Stimulated activated naive B cell treated with anti-CD40 and anti-IgM and Interleukin-4, amounts not matched to agents 10 μg/mL and 1 μg/mL and 100 μg/mL, for 72 hours (primary cell): Measurements from ENCODE around the gene CRYGS.
"Not testable (repeated sequence)": the region's sequence is repeated elsewhere in the genome, so short reads cannot be mapped to it uniquely, and the experiment has no call there.

Source experiments
- ATAC-seq, 2 donors: fragments of 150-1000 bp; cut with Tn5 transposase; replicated peaks; 2 replicates each; pipeline ENCODE4 v1.10.0; 2021; ENCODE audit warnings: moderate library complexity in 1 of 2
- DNase-seq: peaks from one replicate; pipeline ENCODE4 v3.0.0; 2021
- H3K27ac Mint-ChIP-seq: one replicate; pipeline ENCODE4 v1.8.0; 2022; ENCODE audit warnings: mild to moderate bottlenecking, mixed read lengths
- H3K27me3 Mint-ChIP-seq, 2 donors: one replicate each; pipeline ENCODE4 v1.8.0; 2022; ENCODE audit warnings: mixed read lengths in 2 of 2
- H3K36me3 Mint-ChIP-seq, 2 donors: one replicate each; pipeline ENCODE4 v1.8.0; 2022; ENCODE audit warnings: mixed read lengths in 2 of 2, mild to moderate bottlenecking in 1 of 2
- H3K4me1 Mint-ChIP-seq, 2 donors: one replicate each; pipeline ENCODE4 v1.8.0; 2022; ENCODE audit warnings: mixed read lengths in 2 of 2, mild to moderate bottlenecking in 1 of 2
- H3K4me3 Mint-ChIP-seq, 2 donors: one replicate each; pipeline ENCODE4 v1.8.0; 2022; ENCODE audit warnings: mild to moderate bottlenecking in 2 of 2, mixed read lengths in 2 of 2, moderate library complexity in 1 of 2
- H3K9me3 Mint-ChIP-seq, 2 donors: one replicate each; pipeline ENCODE4 v1.8.0; 2022; ENCODE audit warnings: mixed read lengths in 2 of 2, mild to moderate bottlenecking in 1 of 2

The CRYGS gene

DNA sequence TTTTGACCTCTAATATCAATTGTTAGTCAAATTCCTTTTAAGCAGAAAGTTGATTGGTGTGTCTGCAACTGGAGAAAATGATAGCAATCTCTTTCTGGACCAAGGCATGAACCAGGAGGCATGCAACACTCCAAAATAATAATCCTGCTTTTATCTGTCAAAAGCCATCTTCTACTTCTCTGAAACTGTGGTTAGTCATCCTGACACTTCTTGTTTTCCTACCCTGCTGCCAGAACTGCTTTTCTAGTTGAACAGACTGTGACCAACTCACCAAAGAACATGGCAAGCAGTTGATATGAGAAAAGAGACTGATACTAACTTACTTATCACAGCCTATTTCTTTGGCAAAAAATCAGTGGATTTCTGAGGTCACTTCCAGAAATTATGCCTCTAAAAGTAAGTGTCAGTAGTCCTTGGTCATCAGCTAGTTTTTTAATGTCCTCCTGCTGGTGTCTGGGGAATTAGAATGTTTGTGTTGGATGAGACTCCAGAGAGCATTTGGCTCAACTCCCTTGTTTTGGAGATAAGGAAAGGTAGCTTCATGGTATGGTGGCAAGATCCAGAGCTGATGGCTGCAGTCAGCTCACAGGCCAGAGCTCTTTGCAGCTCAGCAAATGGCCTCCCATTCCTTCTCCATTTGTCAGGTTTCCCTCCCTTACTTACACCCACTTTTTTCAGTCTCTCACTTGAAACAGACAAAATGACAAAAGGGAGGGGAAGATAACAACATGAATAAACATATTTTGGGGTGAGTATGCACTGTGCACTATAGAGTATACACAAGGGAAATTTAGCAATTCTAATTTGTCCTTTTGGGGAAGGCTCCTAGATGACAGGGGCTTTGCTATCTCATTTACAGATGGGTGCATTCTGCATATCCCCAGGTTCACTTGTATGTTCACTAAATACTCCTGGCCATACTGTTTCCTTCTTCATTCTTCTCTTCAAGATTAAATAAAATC, 7.0 kb downstream of the CRYGS start:
- no peaks in the 10 kb centered on the region for H3K27me3 Mint-ChIP-seq
- ATAC-seq, result no peak

DNA sequence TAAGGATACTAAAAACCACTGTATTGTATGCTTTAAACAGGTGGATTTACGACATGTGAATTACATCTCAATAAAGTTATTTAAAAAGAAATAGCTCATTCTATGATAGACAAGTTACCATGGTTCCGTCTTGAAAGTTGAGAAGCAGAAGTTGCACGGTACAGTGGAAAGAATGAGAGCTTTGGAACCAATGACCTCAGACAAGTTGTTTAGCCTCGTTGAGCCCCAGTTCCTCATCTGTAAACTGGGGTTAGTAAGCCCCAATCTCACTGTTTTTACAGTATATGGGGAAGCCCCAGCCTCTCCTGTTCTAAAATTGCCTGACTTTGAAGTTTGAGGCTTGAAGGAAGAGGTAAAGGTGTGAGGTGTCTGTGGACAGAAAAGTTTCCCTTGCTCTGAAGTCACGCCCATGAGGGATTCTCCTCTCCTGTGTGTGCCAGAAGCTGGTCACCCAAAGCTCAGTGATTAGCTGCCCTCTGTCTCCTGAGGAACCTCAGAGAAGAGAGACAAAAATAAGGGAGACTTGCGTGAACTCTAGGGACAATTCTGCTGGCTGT, 10.0 kb downstream of the CRYGS start:
- Mint-ChIP-seq H3K27me3 (no peaks in the 10 kb centered on the region), H3K9me3 (peaks cover 0 to 3% of the 10 kb centered on the region in 2 donors), H3K4me3 (peak overlapping the region; percentile 67 to 75), H3K4me1 (peaks cover 54 to 94% of the 10 kb centered on the region in 2 donors), H3K27ac (peak overlapping the region; percentile 99), H3K36me3 (peaks cover 6 to 14% of the 10 kb centered on the region in 2 donors)
- ATAC-seq (peak; percentile 88 to 93), DNase-seq (peak; percentile 82)

More for the DNA sequence above, 7.0 kb downstream of the CRYGS start:
- Mint-ChIP-seq H3K27ac (peak overlapping the region; percentile 52), H3K4me3 (peak overlapping the region; percentile 0 to 42), H3K9me3 (no peaks in the 10 kb centered on the region), H3K36me3 (peaks cover 9 to 15% of the 10 kb centered on the region in 2 donors), H3K4me1 (peaks cover 55 to 88% of the 10 kb centered on the region in 2 donors)
- no peak for DNase-seq

DNA sequence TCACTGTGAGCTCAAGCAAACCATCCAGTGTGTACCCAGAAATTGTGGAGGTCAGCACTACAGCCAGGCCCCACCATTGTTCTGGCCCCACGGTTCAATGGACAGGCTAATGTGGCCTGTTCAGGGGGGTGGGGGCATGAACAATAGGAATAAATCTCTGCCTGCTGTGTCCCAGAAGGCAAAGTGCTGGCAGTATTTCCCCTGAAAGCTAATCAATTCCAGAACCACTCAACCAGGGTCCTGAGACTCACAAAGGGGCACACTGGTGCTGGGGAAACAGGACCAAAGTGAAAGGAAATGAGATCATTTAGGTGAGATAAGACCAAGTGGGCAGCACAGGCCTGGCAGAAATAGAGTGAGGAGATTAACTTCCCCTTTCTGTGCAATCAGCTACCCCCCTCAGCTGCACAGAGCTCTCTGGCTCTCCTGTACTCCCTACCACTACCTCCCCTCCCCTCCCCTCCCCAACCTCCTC, 11.5 kb downstream of the CRYGS start:
- Mint-ChIP-seq H3K4me3 (peak overlapping the region; percentile 30 to 68), H3K9me3 (peaks cover 5 to 6% of the 10 kb centered on the region in 2 donors), H3K27me3 (peaks cover 0 to 6% of the 10 kb centered on the region in 2 donors), H3K36me3 (peaks cover 7 to 20% of the 10 kb centered on the region in 2 donors), H3K27ac (peak overlapping the region; percentile 99), H3K4me1 (peaks cover 57 to 91% of the 10 kb centered on the region in 2 donors)
- DNase-seq (peak; percentile 56), ATAC-seq (peak; percentile 68 to 74)

DNA sequence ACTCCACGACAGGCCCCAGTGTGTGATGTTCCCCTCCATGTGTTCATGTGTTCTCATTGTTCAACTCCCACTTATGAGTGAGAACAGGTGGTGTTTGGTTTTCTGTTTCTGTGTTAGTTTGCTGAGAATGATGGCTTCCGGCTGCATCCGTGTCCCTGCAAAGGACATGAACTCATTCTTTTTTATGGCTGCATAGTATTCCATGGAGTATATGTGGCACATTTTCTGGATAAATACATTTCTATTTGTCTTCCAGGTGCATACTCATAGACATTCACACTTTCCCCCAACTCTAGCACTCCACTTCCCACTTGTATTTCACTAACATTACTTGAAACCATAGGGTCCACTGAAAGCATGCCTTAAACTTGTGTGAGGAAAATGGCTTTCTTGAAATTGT, 12.5 kb downstream of the CRYGS start:
- not testable (repeated sequence) for H3K4me3 Mint-ChIP-seq, H3K27me3 Mint-ChIP-seq

DNA sequence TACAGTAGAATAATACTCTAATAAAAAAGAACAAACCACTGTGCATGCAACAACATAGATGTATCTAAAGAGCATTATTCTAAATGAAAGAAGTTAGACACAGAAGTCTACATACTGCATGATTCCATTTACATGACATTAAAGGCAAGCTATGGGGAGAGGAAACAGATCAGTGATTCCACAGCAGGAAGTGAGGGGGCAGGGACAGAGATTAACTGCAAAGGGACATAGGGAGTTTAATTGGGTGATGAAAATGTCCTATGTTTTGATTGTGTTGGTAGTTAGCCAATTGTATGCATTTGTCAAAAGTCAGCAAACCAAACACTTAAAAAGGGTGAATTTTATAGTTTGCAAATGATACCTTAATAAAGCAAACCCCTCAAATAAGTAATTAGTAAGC, 13.8 kb downstream of the CRYGS start:
- H3K36me3 Mint-ChIP-seq, result peaks cover 10 to 18% of the 10 kb centered on the region in 2 donors
- no peak overlapping the region for H3K27ac Mint-ChIP-seq
- peaks cover 0 to 13% of the 10 kb centered on the region in 2 donors for H3K27me3 Mint-ChIP-seq
- H3K4me1 Mint-ChIP-seq, result peaks cover 59 to 89% of the 10 kb centered on the region in 2 donors
- DNase-seq (no peak), ATAC-seq (no peak)
- peaks cover 5 to 6% of the 10 kb centered on the region in 2 donors for H3K9me3 Mint-ChIP-seq
- H3K4me3 Mint-ChIP-seq, result no peak overlapping the region

More for the DNA sequence above, 12.5 kb downstream of the CRYGS start:
- not testable (repeated sequence) for ATAC-seq, DNase-seq, H3K9me3 Mint-ChIP-seq
- H3K4me1 Mint-ChIP-seq, result peaks cover 56 to 91% of the 10 kb centered on the region in 2 donors
- peak overlapping the region; percentile 60 for H3K27ac Mint-ChIP-seq
- peaks cover 7 to 18% of the 10 kb centered on the region in 2 donors for H3K36me3 Mint-ChIP-seq

DNA sequence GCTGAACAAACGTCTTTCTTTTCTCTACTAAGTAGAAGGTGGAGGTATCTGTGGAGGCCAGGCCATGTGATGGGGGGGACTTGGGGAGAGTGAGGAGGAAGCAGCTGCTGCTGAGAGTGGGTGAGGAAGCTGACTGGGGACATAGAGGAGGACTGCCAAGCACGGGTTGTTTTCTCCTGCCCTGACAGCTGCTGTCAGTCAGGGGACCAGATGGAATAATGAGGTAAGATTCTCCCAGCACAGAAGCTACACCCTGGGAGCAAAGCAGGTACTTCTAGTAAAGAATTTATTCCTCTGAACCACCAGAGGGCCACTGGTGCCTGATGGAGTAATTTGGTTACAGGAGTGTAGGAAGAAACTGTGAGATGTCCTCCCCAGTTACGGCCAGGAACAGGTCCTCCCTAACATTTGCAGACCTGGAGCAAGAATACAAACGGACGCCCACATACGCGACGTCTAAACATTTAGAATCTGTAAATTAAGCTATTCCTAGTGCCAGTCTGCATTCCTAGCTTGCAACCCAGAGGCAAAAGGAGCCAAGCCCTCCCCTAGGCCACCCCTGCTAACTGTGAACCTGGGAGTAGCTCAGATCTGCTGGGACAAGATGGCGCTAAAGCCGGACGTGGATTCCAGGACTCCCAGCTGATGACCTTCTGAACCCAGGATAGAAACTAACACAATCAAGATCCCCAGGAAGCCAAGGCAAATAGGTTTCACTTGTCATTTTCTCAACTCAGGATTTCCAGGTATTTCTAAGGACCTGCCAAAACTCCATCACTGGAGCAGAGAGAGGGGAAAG, 14.8 kb downstream of the CRYGS start:
- DNase-seq, result no peak
- Mint-ChIP-seq H3K36me3 (peaks cover 10 to 18% of the 10 kb centered on the region in 2 donors), H3K27ac (peak overlapping the region; percentile 28), H3K4me3 (no peak overlapping the region), H3K9me3 (peaks cover 5 to 6% of the 10 kb centered on the region in 2 donors), H3K4me1 (peaks cover 51 to 83% of the 10 kb centered on the region in 2 donors), H3K27me3 (peaks cover 0 to 13% of the 10 kb centered on the region in 2 donors)
- ATAC-seq, result no peak

DNA sequence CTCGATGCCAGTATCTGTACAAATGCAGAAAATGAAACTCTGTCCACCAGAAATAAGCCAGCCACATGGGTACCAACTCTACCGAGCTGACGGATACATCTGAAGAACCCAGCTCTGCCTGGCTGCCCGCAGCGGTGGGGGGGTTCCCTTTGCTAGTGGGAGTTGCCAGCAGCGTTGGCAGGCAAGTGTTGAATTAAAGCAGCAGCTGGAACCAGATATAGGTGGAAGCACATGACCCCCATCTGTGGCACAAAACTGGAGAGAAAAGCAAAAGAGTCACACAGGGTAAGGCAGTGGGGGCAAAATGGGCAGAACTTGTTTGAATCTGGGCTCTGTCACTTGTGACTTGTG, 17.9 kb downstream of the CRYGS start:
- Mint-ChIP-seq H3K9me3 (peaks cover 5% of the 10 kb centered on the region in 2 donors), H3K4me1 (peaks cover 48 to 67% of the 10 kb centered on the region in 2 donors), H3K36me3 (peaks cover 7 to 14% of the 10 kb centered on the region in 2 donors), H3K27me3 (peaks cover 4 to 19% of the 10 kb centered on the region in 2 donors), H3K27ac (peak overlapping the region; percentile 32), H3K4me3 (peak overlapping the region; percentile 15 to 23)
- ATAC-seq (peak; percentile 79), DNase-seq (peak; percentile 70)

- DNase-seq, result no peak
- peaks cover 7 to 14% of the 10 kb centered on the region in 2 donors for H3K36me3 Mint-ChIP-seq
These were observed 18.6 kb downstream of the CRYGS start for GRCh38 chr3:186525369-186526255.

DNA sequence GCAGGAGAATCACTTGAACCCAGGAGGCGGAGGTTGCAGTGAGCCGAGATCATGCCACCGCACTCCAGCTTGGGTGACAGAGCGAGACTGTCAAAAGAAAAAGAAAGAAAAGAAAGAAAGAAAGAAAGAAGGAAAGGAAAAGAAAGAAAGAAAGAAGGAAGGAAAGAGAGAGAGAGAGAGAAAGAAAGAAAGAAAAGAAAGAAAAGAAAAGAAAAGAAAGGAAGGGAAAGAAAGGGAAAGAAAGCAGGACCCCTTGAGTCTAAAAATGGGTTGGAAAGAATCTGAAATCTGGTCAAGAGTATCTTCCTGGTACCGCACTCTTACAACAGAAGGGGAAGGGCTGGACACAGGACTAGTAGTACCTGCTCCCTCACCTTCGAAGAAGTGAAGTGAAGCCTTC, 19.6 kb downstream of the CRYGS start:
- Mint-ChIP-seq H3K27me3 (peaks cover 4 to 19% of the 10 kb centered on the region in 2 donors), H3K36me3 (peaks cover 7 to 14% of the 10 kb centered on the region in 2 donors), H3K27ac (no peak overlapping the region), H3K4me1 (peaks cover 51 to 69% of the 10 kb centered on the region in 2 donors), H3K4me3 (no peak overlapping the region), H3K9me3 (peaks cover 5% of the 10 kb centered on the region in 2 donors)
- no peak for ATAC-seq
- DNase-seq, result no peak

More at GRCh38 chr3:186525369-186526255, 18.6 kb downstream of the CRYGS start:
- Mint-ChIP-seq H3K4me3 (peak overlapping the region in 1 of 2 donors; percentile 23), H3K27ac (peak overlapping the region; percentile 32), H3K4me1 (peaks cover 52 to 67% of the 10 kb centered on the region in 2 donors), H3K27me3 (peaks cover 4 to 19% of the 10 kb centered on the region in 2 donors), H3K9me3 (peaks cover 5% of the 10 kb centered on the region in 2 donors)
- ATAC-seq, result peak; percentile 14 to 26

DNA sequence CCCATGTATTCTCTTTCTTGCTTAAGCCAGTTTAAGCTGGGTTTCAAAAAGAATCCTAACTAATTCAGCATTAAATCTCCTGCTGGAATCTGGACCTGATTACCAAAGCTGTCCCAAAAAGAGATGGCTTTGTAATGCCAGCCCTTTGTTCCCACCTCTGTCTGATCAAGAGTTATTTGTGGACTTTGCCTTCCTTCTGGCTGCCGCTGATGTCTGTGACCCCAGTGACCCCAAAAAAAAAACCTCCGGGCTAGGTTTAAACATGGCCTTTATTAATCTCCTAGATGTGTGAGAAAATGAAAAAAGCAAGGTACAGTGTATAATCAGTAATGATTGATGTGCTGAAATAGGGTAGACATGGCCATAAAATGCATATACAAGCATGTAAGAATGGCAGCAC, 20.7 kb downstream of the CRYGS start:
- Mint-ChIP-seq H3K36me3 (peaks cover 7% of the 10 kb centered on the region in 2 donors), H3K27ac (peak overlapping the region; percentile 48), H3K4me1 (peaks cover 51 to 70% of the 10 kb centered on the region in 2 donors), H3K27me3 (peaks cover 4 to 19% of the 10 kb centered on the region in 2 donors), H3K9me3 (peaks cover 5% of the 10 kb centered on the region in 2 donors), H3K4me3 (no peak overlapping the region)
- DNase-seq, result no peak
- no peak for ATAC-seq

DNA sequence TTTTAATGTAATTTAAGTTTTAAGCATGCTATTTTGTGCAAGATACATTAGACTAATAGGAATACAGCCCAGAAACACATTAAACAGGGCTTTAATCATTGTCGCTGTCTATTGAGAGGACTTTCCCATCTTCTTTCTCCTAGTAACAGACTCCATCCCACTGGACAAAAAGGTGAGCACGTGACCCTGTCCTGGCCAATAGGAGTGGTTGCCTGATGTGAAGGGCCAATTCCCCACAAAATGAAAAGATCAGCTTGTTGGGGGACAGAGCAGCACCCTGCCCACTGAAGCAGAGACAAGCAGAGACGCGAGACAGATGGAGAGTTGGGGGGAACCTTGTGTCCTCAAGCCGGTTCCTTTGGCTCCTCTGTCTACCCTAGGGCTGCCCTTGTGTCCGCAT, 21.2 kb downstream of the CRYGS start:
- no peak for DNase-seq
- no peak for ATAC-seq
- peaks cover 4 to 7% of the 10 kb centered on the region in 2 donors for H3K36me3 Mint-ChIP-seq
- peaks cover 4 to 18% of the 10 kb centered on the region in 2 donors for H3K27me3 Mint-ChIP-seq
- H3K4me1 Mint-ChIP-seq, result peaks cover 51 to 73% of the 10 kb centered on the region in 2 donors
- H3K4me3 Mint-ChIP-seq, result no peak overlapping the region
- H3K9me3 Mint-ChIP-seq, result peaks cover 4 to 5% of the 10 kb centered on the region in 2 donors
- peak overlapping the region; percentile 65 for H3K27ac Mint-ChIP-seq

DNA sequence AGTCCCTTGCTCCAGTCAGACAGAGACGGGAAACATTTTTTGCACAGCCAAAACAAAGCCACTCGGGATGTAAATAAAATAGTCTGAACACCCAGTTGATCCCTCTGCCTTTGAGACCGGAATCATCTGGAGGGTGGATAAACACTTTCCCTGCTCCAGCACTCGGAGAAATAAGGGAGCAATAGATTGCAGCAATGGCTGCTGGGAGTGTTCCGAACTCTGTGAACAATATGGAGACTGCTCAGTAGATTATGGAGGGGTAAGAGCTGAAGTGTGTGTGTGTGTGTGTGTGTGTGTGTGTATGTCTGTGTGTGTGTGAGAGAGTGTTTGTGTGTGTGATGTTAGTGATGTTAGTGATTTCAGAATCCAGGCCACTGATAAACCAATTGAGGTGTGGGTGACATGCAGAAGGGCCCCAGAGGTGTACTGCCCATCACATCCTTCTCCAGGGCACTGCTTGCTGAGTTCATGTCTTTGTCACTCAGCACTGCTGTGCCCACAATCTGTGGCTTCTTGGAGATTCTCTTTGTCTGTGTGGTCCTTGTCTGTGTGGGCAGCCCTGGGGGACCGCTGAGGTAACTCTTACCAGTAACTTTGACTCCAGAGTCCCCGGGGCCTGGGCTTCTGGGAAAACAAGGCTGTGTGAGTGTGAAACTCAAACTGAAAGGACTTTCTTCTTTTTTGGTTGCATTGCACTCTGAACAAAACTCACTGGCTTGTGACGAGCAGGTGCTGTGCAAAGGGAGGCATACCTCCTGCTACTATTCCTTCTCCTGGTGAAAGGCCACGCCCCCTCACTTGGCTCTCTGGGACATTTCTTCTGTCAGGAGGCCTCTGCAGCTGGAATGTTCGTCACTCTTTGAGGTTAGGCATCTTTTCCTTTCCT, 23.0 kb downstream of the CRYGS start:
- Mint-ChIP-seq H3K27me3 (peaks cover 4 to 7% of the 10 kb centered on the region in 2 donors), H3K27ac (peak overlapping the region; percentile 15), H3K4me1 (peaks cover 37 to 59% of the 10 kb centered on the region in 2 donors), H3K36me3 (peaks cover 0 to under 1% of the 10 kb centered on the region in 2 donors), H3K9me3 (peaks cover 0 to 3% of the 10 kb centered on the region in 2 donors), H3K4me3 (peak overlapping the region; percentile 0 to 56)
- peak; percentile 69 to 70 for ATAC-seq
- peak; percentile 72 for DNase-seq
